Ishikawa (cell line): Measurements from ENCODE around the gene SLC24A3.

Source experiments
- CEBPB ChIP-seq: IDR thresholded peaks from 2 replicates; pipeline ENCODE4 v1.6.1; 2012
- CREB1 ChIP-seq: IDR thresholded peaks from 2 replicates; pipeline ENCODE4 v1.6.1; 2012; ENCODE audit warnings: low read depth
- EGR1 ChIP-seq: IDR thresholded peaks from 2 replicates; pipeline ENCODE4 v1.6.1; 2012
- EP300 ChIP-seq: IDR thresholded peaks from 2 replicates; pipeline ENCODE4 v1.6.1; 2012; ENCODE audit warnings: borderline replicate concordance
- FOXM1 ChIP-seq: IDR thresholded peaks from 2 replicates; pipeline ENCODE4 v1.6.1; 2012; ENCODE audit warnings: low read depth, borderline replicate concordance
- NFIC ChIP-seq: IDR thresholded peaks from 2 replicates; pipeline ENCODE4 v1.6.1; 2012
- RAD21 ChIP-seq: IDR thresholded peaks from 2 replicates; pipeline ENCODE4 v1.6.1; 2012; ENCODE audit warnings: low read depth
- REST ChIP-seq: IDR thresholded peaks from 2 replicates; pipeline ENCODE4 v1.6.1; 2012; ENCODE audit warnings: low read depth, mild to moderate bottlenecking
- TAF1 ChIP-seq: IDR thresholded peaks from 2 replicates; pipeline ENCODE4 v1.6.1; 2012; ENCODE audit warnings: low read depth, mild to moderate bottlenecking
- TCF12 ChIP-seq: IDR thresholded peaks from 2 replicates; pipeline ENCODE4 v1.6.1; 2012; ENCODE audit warnings: low read depth
- TEAD4 ChIP-seq: IDR thresholded peaks from 2 replicates; pipeline ENCODE4 v1.6.1; 2012
- USF1 ChIP-seq: IDR thresholded peaks from 2 replicates; pipeline ENCODE4 v1.6.1; 2012
- YY1 ChIP-seq: IDR thresholded peaks from 2 replicates; pipeline ENCODE4 v1.6.1; 2012; ENCODE audit warnings: low read depth
- ZBTB7A ChIP-seq: IDR thresholded peaks from 2 replicates; pipeline ENCODE4 v1.6.1; 2012; ENCODE audit warnings: low read depth
- TF ChIP-seq, protein P1 (sequence below): IDR thresholded peaks from 2 replicates; pipeline ENCODE4 v1.6.1; 2012

The SLC24A3 gene

GRCh38 chr20:19652591-19653026 is 440.2 kb downstream of the SLC24A3 start:
- TF ChIP-seq ZBTB7A (no peak), TEAD4 (no peak), USF1 (no peak), RAD21 (no peak), NFIC (no peak), REST (no peak), EP300 (no peak), TCF12 (no peak), CEBPB (no peak), YY1 (no peak), FOXM1 (no peak), TAF1 (no peak), CREB1 (no peak), EGR1 (no peak)
- TF ChIP-seq, protein P1, sequence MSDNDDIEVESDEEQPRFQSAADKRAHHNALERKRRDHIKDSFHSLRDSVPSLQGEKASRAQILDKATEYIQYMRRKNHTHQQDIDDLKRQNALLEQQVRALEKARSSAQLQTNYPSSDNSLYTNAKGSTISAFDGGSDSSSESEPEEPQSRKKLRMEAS, result no peak

DNA sequence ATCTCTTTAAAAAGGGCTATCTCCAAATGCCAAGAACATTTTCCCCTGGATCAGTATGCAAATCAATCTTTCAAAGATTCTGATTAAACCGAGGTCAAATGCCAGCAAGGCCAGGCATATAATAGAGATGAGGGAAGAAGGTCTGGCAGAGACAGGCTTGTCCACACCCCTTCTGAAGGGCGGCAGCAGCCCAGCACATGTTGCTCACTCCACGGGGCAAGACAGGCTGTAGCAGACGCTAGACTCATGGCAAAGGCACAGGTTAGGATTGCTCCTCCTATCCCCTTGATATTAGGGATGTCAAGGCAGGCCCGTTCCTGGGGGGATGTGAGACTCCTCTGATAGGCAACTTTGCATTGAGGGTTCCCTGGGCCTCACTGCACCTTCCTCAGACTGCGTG is 440.9 kb downstream of the SLC24A3 start:
- TF ChIP-seq REST (no peak), CREB1 (no peak), RAD21 (no peak), NFIC (no peak), TCF12 (no peak), TEAD4 (no peak), CEBPB (no peak), EP300 (no peak), USF1 (no peak), YY1 (no peak), FOXM1 (no peak), EGR1 (no peak)
- TF ChIP-seq, protein P1, result no peak

- no peak for TF ChIP-seq ZBTB7A
- no peak for TF ChIP-seq TEAD4
- no peak for TF ChIP-seq FOXM1
- TF ChIP-seq TCF12, result no peak
- TF ChIP-seq USF1, result no peak
- no peak for TF ChIP-seq CEBPB
- no peak for TF ChIP-seq NFIC
- TF ChIP-seq EP300, result no peak
- no peak for TF ChIP-seq EGR1
- TF ChIP-seq TAF1, result no peak
- TF ChIP-seq, protein P1, result no peak
- no peak for TF ChIP-seq YY1
- TF ChIP-seq RAD21, result no peak
- TF ChIP-seq CREB1, result no peak
- TF ChIP-seq REST, result no peak
These were observed 442.5 kb downstream of the SLC24A3 start for GRCh38 chr20:19654921-19655320.

DNA sequence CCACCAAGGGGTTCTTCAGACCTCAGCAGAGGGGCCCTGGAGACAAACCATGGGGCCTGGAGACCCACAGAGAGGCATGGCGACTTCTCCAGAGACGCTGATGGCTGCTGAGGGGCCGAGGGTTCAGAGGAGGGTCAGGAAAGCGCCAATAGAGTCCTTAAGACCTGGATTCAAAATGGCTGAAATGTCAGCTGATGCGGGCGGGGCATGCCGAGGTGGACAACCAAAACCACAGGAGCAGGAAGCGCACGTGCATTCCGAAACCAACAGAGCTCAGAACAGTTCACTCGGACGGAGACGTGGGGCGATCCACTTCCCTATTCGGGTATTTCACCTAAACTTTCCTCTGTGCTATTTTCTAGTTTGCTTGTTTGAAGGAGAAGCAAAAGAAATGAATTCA is 445.7 kb downstream of the SLC24A3 start:
- TF ChIP-seq USF1 (no peak), CREB1 (no peak), TCF12 (no peak)
- TF ChIP-seq, protein P1, result no peak
